GM18517 (cell line): ENCODE measurements around the gene KCNJ16.

ENCODE experiments used
- ATAC-seq: cut with Tn5 transposase; IDR thresholded peaks from one replicate; pipeline ENCODE4 v1.9.1; 2021; ENCODE audit warnings: mild to moderate bottlenecking, moderate library complexity; ENCODE audit not compliant: unreplicated experiment

The KCNJ16 gene

DNA sequence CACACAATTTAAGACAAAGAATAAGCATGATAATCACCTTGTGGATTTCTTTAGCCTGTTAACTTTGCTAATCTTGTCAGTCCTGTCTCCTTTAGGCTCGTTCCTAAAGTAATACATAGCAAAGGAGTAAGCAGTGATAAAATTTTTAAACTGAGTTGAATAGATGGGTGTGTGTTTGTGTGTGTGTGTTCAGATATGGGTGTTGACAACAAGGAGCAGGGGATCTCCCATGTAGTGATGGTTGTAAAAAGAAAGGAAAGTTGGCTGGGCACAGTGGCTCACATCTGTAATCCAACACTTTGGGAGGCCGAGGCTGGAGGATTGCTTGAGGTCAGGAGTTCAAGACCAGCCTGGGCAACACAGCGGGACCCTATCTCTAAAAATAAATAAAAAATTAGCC lies 49.7 kb downstream of the KCNJ16 start:
- no peak for ATAC-seq

GRCh38 chr17:70127221-70127873 lies 52.3 kb downstream of the KCNJ16 start:
- ATAC-seq = no peak

GRCh38 chr17:70128727-70129238 lies 53.8 kb downstream of the KCNJ16 start:
- ATAC-seq = no peak

DNA sequence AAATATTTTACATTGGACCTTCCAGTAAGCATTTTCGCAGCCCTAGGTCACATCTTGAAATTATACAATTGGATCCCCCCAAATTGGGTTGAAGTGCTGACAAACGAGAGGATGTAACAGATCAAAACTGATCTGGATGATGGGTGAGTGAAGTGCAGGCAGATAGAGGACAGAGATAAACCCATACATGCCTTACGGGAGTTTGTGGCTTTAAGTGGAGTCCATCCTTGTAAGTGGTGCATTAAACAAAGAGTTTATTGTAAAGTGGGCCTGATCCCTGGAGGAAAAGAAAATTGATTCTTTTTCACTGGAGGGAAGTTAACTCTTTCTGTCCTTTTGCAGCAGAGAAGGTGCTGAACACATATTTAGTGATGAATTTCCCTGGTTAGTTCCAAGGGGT lies 55.3 kb downstream of the KCNJ16 start:
- no peak for ATAC-seq

DNA sequence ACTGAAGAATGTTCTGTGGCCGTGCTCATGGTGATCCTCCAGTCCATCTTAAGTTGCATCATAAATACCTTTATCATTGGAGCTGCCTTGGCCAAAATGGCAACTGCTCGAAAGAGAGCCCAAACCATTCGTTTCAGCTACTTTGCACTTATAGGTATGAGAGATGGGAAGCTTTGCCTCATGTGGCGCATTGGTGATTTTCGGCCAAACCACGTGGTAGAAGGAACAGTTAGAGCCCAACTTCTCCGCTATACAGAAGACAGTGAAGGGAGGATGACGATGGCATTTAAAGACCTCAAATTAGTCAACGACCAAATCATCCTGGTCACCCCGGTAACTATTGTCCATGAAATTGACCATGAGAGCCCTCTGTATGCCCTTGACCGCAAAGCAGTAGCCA lies 57.5 kb downstream of the KCNJ16 start:
- no peak for ATAC-seq

GRCh38 chr17:70134042-70134441 lies 59.0 kb downstream of the KCNJ16 start:
- no peak for ATAC-seq

GRCh38 chr17:70134777-70135176 lies 59.8 kb downstream of the KCNJ16 start:
- no peak for ATAC-seq

DNA sequence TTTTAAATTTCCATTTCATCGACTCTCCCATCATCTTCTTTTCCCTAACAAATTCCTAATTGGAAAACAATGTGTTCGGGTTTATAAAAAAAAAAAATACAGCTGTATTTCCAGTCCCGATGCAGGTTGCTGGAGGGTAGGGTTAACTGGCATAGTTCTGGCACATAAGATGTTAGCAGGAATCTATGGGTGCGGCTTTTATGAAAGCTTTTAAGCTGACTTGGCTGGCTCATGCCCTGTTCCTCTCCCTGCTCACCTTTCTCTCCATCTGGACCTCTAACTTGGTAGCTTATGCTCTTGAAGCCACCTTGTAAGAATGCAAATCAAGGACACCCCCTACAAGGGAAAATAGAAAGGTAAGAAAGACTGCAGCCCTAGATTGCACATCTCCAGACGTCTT lies 61.1 kb downstream of the KCNJ16 start:
- no peak for ATAC-seq

DNA sequence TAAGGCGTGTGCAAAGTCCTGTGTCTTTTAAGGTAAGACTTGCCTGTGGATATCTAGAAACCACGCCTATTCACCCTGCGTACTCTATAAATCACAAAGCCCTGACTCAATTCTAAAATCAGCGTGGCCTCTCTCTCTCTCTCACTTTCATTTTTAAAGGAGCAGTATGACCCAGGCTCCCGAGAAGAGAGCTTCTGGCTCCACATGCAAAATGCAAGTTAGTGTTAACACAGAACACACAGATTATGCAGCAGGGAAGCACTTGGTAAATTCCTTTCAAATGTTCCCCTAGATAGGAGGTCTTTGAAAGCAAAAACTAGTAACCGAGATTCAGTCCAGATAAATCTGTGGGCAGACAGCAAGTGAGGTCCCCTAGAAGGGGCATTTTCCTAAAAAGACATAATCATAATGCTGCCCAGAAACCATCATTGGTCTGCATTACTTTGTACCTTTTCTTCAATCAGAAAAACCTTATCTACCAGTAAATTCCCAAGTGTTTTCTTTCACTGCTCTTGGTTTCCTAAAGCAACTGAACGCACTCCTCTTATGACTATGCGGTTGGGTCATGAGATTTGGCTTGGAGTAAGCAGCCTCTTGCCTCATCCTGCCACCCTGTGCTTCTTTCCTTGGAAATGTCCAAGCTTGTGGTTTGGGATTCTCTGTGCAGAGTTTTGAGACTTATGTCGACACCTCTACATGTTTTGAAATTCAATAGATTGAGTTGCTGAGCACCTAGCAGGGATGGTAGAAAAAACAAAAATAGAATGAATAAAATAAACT lies 62.6 kb downstream of the KCNJ16 start:
- ATAC-seq = peak; percentile 99

DNA sequence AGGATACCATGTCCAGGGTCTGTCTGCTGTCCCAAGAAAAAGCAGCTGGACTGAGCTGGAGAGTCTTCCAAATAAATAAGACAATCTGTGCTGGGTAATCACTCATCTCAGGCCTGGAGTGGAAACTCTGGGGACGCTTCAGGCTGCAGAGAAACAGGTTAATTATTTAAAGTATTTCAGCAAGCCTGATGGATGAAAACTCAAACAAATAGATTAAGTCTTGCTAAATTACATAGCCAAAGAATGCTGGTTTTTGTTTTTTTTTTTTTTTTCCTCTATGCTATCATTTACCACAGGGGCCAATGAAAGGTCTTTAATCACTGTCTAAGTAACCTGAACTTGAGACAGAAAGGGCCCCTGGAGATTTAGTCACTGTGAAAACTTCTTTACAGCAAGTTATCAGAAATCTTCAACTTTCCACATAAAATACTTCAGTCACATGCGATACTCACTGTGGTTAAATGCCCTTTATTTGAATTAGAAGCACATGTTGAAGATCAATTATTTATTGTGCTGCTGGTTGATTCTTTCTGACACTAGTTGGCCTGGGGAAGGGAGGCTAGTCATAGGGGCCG lies 63.4 kb downstream of the KCNJ16 start:
- ATAC-seq = no peak

- no peak for ATAC-seq
Measured at GRCh38 chr17:70139449-70139993, 64.5 kb downstream of the KCNJ16 start.

- no peak for ATAC-seq
Measured at GRCh38 chr17:70144260-70144846, 69.3 kb downstream of the KCNJ16 start.

DNA sequence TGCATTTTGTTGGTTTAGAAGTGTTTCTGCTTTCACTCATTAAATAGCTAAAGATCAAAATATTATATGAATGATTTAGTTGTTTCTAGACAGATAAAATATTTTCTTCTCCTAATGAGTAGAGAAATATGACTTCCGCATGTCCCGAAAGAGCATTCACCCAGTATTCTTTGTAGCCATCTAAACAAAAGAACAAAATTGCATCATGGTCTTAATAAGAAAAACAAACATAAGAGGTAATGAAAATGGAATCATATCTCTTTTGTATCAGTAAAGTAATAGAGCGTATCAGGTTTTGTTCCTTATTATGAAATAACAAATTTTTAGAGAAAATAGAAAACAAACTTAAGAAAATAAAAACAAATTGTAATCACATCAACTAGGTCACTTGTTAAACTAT lies 78.2 kb downstream of the KCNJ16 start:
- ATAC-seq = no peak

- no peak for ATAC-seq
Measured at GRCh38 chr17:70157151-70157550, 82.1 kb downstream of the KCNJ16 start.

DNA sequence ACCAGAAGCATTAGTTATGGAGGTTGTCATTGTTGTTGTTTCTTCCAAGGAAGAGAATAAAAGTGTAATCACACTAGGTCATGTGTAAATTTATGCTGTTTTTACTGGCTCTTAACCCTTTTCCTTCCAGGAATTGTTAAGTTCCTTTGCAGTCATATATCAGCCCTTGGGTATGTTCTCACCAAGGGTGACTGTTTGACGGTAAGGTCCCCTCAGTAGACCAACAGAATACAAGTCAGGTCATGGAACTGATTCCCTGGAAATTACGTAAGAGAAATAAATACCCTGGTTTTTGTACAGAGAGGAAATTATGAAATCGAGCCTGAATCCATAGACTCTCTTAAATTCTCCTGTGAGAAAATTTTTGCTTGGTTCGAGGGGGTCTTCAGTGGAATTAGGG lies 83.2 kb downstream of the KCNJ16 start:
- no peak for ATAC-seq

GRCh38 chr17:70158591-70158990 lies 83.6 kb downstream of the KCNJ16 start:
- ATAC-seq = no peak

- no peak for ATAC-seq
Measured at GRCh38 chr17:70159980-70160379, 85.0 kb downstream of the KCNJ16 start.

- ATAC-seq = no peak
Measured at GRCh38 chr17:70161519-70161918, 86.5 kb downstream of the KCNJ16 start.

DNA sequence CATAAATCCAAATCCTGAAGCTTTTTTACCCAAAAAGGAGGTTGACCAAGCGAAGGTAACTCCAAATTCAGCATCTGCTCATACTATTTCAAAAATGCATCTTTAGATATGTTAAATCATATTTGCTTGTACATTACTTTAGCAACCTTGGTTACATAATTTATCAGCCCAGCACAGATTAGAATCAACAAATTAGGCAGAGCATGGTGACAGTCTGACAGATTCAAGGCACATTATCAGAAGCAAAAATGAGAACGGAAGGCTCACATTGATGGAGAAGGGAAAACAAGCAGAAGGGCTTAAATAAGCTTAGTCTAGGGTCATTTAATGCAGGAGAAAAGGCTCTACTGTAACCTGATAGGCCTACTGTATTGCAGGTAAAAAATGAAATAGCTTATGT lies 90.4 kb downstream of the KCNJ16 start:
- ATAC-seq = no peak

GRCh38 chr17:70166615-70167014 lies 91.6 kb downstream of the KCNJ16 start:
- ATAC-seq = no peak
